ENCODE data around the gene GRIK2. TPM values are rescaled to one million over a fixed set of nuclear protein-coding genes. Genes with fewer than 3 reads are reported as not detected.

GRIK2 gene
- total and polyA plus RNA-seq, 2 of the 4 experiments (the other 2 are of a cell fraction): 8.2 to 15.2 TPM

- no peak for ATAC-seq (ENCODE audit: low read depth)
Observed at GRCh38 chr6:101830501-101831031, 437.1 kb downstream of the GRIK2 start.

More at GRCh38 chr6:101830501-101831031, 437.1 kb downstream of the GRIK2 start:
- Histone ChIP-seq H2AFZ (replicated peaks; ENCODE audit: low read length, poor library complexity) (no peak overlapping the region), H3K4me3 (ENCODE audit: insufficient read depth, low read depth, low read length) (no peak overlapping the region), H3K36me3 (ENCODE audit: control insufficient read depth, insufficient read depth, low read length) (no peaks in the 10 kb centered on the region), H2BK120ac (ENCODE audit: low read depth, low read length) (no peak overlapping the region), H3K27ac (ENCODE audit: insufficient read depth, low read length) (no peak overlapping the region), H3K4me2 (ENCODE audit: low read depth, low read length) (no peak overlapping the region), H3K9me1 (ENCODE audit: insufficient read depth, low read length) (no peaks in the 10 kb centered on the region), H2BK20ac (ENCODE audit: low read depth, low read length) (no peak overlapping the region), H3K4me1 (ENCODE audit: control insufficient read depth, insufficient read depth, low read length) (no peaks in the 10 kb centered on the region), H3K4ac (ENCODE audit: low read depth, low read length) (no peak overlapping the region), H3K9me3 (ENCODE audit: control insufficient read depth, insufficient read depth, low read length) (peaks cover 4% of the 10 kb centered on the region; the same call in 1 of the 2 replicates), H2AK5ac (ENCODE audit: low read depth, low read length) (no peak overlapping the region), H3K18ac (ENCODE audit: low read depth, low read length) (no peak overlapping the region), H3K23ac (ENCODE audit: low read depth, low read length) (no peak overlapping the region), H3K14ac (replicated peaks; ENCODE audit: low read depth, low read length) (no peak overlapping the region), H3K56ac (ENCODE audit: extremely low read depth, insufficient read depth, low read length) (no peak overlapping the region), H3K27me3 (ENCODE audit: control insufficient read depth, insufficient read depth, low read length) (no peaks in the 10 kb centered on the region), H2AK9ac (replicated peaks; ENCODE audit: low read depth, low read length, poor library complexity) (no peak overlapping the region), H4K91ac (ENCODE audit: insufficient read depth, low read depth, low read length) (no peak overlapping the region), H3K9ac (ENCODE audit: low read depth, low read length) (no peak overlapping the region), H3K79me1 (ENCODE audit: low read depth in 1 of 2, low read length in 2 of 2) (no peaks in the 10 kb centered on the region), H4K20me1 (ENCODE audit: insufficient read depth, low read length) (no peaks in the 10 kb centered on the region), H2BK15ac (ENCODE audit: low read depth, low read length) (no peak overlapping the region), H4K8ac (ENCODE audit: low read depth in 2 of 2, low read length in 2 of 2) (no peak overlapping the region), H4K5ac (ENCODE audit: low read depth, low read length) (no peak overlapping the region), H2BK5ac (ENCODE audit: low read depth, low read length, poor library complexity, severe bottlenecking) (peak overlapping the region; percentile 41)
- dilution Hi-C loops (cut with HindIII; ENCODE audit: low sequenced_read_pairs, unreplicated experiment) (no loop called here), in situ Hi-C loops (cut with MboI; ENCODE audit: low sequenced_read_pairs) (no loop called here), intact Hi-C loops (cut with micrococcal nuclease) (no loop called here)
- BruUV-seq (replicated peaks): no TSS peak
- TF ChIP-seq CHD1 (IDR thresholded peaks at IDR 0.05; ENCODE audit: low read depth, low read length) (no peak), MXI1 (IDR thresholded peaks at IDR 0.05; ENCODE audit: borderline replicate concordance, low read depth, low read length) (no peak), FOS (IDR thresholded peaks at IDR 0.05; ENCODE audit: low read depth, low read length) (no peak), SMC3 (IDR thresholded peaks at IDR 0.05; ENCODE audit: low read depth, low read length) (no peak), NFE2L2 (IDR thresholded peaks at IDR 0.05; ENCODE audit: low read depth, low read length) (no peak), RCOR1 (IDR thresholded peaks at IDR 0.05; ENCODE audit: insufficient replicate concordance, low read length) (no peak), RAD21 (IDR thresholded peaks at IDR 0.05; ENCODE audit: low read length) (no peak), POLR2A (IDR thresholded peaks at IDR 0.05; ENCODE audit: low read depth, low read length) (no peak), CEBPB (IDR thresholded peaks at IDR 0.05; ENCODE audit: low read depth, low read length) (no peak), MAZ (IDR thresholded peaks at IDR 0.05; ENCODE audit: borderline replicate concordance, low read depth, low read length) (no peak), MAFK (IDR thresholded peaks at IDR 0.05; ENCODE audit: low read depth, low read length) (no peak)
- POLR2A ChIA-PET (ENCODE audit: unreplicated experiment): no interaction called here
- peak; percentile 24 for DNase-seq
- CTCF ChIA-PET: no interaction called here

Data from IMR-90 (cell line).